Choroid plexus epithelial cell (primary cell): ENCODE measurements around the gene CHML.
"Not testable (repeated sequence)": the region's sequence is repeated elsewhere in the genome, so short reads cannot be mapped to it uniquely, and the experiment has no call there.

Experiments
- DNase-seq: peaks from one replicate; pipeline ENCODE4 v3.0.0-alpha.2; 2010; ENCODE audit warnings: low read depth
- H3K4me3 ChIP-seq: 2 replicates; pipeline ENCODE4 v1.5.1; 2011; ENCODE audit warnings: low read depth, mild to moderate bottlenecking, control low read depth, low read length, moderate library complexity
- TF ChIP-seq, protein P1 (sequence below): conservative IDR thresholded peaks from 2 replicates; pipeline ENCODE4 v1.5.1; 2011; ENCODE audit warnings: low read depth, mild to moderate bottlenecking, control low read depth, inconsistent platforms, low read length, moderate library complexity

CHML gene

DNA sequence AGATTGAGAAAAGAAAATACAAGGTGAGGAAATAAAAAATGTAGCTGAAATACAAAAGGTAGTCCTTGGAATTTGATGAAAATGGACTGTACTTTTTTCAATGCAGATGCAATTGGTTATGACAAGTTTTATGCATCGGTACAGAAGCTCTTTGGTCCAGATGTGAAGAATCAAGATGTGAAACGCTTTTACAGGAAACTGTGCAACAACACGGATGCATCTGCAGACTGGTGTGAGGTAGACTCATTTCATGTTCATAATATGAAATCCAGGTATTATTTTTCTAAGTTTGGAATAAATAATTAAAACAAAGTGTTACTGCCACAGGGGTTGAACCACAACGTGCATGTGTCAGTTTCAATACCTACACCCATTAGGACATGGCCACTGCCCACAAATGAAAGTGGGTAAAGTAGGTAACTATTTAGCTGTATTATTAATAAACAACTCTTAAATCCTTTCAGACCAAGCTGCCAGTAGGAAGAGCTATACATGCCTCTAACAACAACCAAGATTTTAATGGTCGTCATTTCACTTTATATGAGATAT lies 20.3 kb upstream of the CHML start:
- TF ChIP-seq, protein P1, sequence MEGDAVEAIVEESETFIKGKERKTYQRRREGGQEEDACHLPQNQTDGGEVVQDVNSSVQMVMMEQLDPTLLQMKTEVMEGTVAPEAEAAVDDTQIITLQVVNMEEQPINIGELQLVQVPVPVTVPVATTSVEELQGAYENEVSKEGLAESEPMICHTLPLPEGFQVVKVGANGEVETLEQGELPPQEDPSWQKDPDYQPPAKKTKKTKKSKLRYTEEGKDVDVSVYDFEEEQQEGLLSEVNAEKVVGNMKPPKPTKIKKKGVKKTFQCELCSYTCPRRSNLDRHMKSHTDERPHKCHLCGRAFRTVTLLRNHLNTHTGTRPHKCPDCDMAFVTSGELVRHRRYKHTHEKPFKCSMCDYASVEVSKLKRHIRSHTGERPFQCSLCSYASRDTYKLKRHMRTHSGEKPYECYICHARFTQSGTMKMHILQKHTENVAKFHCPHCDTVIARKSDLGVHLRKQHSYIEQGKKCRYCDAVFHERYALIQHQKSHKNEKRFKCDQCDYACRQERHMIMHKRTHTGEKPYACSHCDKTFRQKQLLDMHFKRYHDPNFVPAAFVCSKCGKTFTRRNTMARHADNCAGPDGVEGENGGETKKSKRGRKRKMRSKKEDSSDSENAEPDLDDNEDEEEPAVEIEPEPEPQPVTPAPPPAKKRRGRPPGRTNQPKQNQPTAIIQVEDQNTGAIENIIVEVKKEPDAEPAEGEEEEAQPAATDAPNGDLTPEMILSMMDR: no peak
- no peak overlapping the region for H3K4me3 ChIP-seq
- no peak for DNase-seq

DNA sequence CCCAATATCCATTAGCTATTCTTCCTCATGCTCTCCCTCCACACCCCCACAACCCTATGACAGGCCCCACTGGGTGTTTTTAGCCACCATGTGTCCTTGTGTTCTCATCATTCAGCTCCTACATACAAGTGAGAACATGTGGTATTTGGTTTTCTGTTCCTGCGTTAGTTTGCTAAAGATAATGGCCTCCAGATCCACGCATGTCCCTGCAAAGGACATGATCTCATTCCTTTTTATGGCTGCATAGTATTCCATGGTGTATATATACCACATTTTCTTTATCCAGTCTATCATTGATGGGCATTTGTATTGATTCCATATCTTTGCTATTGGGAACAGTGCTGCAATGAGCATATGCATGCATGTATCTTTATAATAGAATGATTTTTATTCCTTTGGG lies 18.8 kb upstream of the CHML start:
- not testable (repeated sequence) for H3K4me3 ChIP-seq, DNase-seq

DNA sequence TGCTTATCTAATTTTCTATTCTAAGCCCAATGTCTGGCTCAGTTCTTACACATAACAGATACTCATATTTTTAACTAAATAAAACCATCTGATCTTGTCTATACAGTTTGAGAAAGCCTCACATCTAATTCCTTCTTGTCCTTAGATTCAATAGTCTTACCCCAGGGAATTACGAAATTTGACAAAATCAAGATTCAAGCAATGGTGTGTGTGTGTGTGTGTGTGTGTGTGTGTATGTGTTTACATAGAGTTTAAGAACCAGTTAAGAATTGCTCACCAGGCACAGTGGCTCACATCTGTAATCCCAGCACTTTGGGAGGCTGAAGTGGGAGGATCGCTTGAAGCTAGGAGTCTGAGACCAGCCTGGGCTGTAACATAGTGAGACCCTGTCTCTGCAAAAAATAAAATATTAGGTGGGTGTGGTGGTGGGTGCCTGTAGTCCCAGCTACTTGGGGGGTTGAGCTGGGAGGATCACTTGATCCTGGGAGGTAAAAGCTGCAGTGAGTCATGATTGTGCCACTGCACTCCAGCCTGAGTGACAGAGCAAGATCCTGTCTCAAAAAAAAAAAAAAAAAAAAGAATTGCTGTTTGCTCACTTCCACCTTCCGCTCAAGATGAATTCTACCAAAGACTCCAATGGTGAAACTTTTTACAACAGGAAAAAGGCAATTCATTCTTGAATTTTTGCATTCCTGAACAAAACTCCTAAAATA lies 18.1 kb upstream of the CHML start:
- TF ChIP-seq, protein P1: no peak
- no peak for DNase-seq

DNA sequence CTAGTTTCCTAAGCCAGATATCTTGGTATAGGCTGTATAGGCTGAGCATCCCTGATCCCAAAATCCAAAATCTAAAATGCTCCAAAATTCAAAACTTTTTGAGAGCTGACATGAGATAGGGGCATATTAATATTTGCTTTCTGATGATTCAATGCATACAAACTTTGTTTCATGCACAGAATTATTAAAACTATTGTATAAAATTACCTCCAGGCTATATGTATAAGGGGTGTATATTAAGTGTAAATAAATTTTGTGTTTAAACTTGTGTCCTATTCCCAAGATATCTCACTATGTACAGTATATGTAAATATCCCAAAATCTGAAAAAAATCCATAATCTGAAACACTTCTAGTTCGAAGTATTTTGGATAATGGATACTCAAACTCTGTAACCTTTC lies 14.5 kb upstream of the CHML start:
- TF ChIP-seq, protein P1: no peak
- no peak for DNase-seq
- no peak overlapping the region for H3K4me3 ChIP-seq

More for the DNA sequence above, 18.1 kb upstream of the CHML start:
- H3K4me3 ChIP-seq: no peak overlapping the region

DNA sequence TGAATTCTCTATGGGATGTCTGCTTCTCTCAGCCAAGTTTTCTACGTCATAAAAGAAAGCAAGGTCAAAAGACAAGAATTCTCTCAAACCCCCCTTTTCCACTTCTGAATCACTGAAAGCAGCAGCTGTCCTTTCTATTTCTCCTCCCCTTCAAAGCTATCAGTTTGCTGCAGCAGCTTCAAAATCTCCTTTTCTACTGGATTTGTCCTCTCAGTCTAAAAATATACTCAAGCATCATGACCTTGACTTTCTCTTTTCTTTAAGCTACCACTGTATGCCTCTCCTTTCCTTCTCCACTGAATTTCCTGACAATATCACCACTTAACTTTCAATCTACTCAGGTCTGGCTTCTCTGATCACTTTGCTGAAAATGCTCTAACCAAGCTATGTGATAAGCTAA lies 13.8 kb upstream of the CHML start:
- TF ChIP-seq, protein P1: no peak
- no peak overlapping the region for H3K4me3 ChIP-seq
- peak; percentile 28 for DNase-seq

DNA sequence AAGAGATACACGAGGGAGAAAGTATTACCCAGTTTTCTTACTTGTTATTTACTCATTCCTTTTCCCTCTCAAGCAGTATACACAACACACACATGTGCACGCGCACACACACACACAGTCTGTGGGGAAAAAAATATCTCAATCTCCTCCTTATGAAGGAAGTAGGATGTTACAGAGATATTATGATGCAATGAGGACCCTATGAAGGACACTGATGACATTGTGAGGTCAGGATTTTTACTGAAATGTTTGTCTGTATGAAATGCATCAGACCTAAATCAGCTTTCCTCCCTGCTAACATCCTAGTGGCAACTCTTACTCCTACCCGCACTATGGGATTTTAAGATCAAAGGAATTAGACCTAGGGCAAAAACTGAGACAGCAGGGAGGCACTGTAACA lies 11.8 kb upstream of the CHML start, which contains the start of gene WDR64:
Gene WDR64 (plus strand): TSS at position 270 of the 400 bp plus-strand sequence. CDS start 204 bp downstream, outside the sequence.
- DNase-seq: no peak
- TF ChIP-seq, protein P1: no peak
- H3K4me3 ChIP-seq: no peak within 1 kb of the TSS

DNA sequence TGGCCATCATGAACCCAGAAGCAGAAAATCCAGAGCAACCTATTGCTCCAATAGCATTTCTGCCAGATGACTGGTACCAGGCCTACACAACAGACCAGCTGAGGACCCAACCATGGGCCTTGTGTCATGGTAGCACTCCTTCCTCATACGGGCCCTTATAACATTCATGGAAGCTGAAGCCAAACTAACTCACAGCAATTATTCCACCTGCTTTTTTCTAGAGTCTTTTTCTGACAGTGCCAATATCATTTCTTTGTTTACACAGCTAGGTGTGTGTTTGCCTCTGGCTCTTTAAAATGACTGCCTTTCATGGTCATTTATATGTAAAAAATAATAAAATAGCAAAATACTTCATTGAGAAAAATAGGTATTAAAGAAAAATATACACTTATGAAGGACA lies 8.0 kb upstream of the CHML start:
- no peak overlapping the region for H3K4me3 ChIP-seq
- TF ChIP-seq, protein P1: no peak
- DNase-seq: no peak
